Skeletal muscle cell (primary cell): ENCODE data around the gene CROCC2.

ENCODE experiments used
- DNase-seq: peaks from one replicate; pipeline ENCODE4 v3.0.0-alpha.2; 2010; ENCODE audit warnings: low read depth
- H3K4me3 ChIP-seq: 2 replicates; pipeline ENCODE4 v1.5.1; 2011; ENCODE audit warnings: low read depth, mild to moderate bottlenecking, control low read depth, low read length, moderate library complexity

The CROCC2 gene

DNA sequence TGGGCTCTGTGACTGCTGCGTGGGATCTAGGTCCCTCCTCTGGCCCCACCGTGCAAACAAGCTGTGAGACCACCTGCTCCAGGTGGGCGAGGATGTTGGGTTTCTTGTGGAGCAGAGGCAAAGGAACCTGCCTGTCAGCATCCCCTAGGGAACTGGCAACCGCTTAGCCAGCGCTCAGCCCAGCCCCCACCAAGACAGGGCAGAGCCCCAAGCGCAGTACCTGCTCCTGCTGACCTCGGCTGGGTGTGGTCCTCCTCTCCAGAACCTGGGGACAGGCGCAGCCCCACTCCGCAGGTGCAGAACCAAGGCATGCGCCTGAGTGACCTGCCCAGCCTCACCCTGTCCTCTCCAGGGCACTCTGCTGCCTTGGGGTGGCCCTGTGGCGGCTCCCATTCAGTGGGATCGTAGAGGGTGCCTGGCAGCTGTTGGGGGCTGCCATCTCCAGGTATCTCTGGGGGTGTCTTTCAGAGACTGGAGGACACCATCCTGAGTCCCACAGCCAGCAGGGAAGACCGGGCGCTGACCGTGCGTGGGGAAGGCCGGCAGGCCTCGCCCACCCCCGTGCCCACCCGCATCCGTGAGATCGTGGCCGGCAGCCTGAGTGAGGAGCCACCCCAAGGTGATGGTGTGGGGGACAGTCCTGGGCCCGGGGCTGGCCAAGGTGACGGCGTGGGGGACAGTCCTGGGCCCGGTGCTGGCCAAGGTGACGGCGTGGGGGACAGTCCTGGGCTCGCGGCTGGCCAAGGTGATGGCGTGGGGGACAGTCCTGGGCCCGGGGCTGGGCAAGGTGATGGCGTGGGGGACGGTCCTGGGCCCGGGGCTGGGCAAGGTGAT, 12.3 kb downstream of the CROCC2 start:
- no peak for DNase-seq
- no peak overlapping the region for H3K4me3 ChIP-seq

DNA sequence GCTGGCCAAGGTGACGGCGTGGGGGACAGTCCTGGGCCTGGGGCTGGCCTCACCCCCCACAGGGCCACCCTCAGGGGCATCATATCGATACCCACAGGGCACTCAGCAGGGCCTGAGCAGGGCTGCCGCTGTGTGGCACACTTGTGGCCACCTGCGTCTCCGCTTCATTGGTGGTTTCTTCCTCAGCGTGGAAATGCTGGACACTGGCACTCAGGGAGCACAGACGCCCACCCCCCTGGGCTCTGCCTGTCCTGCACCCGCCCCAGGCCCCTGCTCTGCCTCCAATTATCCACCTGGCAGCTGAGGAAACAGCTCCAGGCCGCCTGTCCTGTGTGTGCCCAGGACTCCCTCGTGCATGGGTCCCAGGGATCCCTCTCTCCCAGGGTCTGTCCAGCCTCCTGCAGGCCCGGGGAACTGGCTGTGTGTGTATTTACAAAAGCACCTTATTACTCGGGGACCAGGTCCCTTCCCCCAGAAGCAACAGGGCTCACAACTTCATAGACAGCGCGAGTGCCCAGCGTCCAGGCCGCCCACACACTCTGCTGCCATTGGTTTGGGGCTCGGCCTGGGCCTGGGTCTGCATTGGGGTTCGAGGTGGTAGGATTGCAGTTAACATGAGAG, 13.1 kb downstream of the CROCC2 start:
- no peak for DNase-seq
- no peak overlapping the region for H3K4me3 ChIP-seq

DNA sequence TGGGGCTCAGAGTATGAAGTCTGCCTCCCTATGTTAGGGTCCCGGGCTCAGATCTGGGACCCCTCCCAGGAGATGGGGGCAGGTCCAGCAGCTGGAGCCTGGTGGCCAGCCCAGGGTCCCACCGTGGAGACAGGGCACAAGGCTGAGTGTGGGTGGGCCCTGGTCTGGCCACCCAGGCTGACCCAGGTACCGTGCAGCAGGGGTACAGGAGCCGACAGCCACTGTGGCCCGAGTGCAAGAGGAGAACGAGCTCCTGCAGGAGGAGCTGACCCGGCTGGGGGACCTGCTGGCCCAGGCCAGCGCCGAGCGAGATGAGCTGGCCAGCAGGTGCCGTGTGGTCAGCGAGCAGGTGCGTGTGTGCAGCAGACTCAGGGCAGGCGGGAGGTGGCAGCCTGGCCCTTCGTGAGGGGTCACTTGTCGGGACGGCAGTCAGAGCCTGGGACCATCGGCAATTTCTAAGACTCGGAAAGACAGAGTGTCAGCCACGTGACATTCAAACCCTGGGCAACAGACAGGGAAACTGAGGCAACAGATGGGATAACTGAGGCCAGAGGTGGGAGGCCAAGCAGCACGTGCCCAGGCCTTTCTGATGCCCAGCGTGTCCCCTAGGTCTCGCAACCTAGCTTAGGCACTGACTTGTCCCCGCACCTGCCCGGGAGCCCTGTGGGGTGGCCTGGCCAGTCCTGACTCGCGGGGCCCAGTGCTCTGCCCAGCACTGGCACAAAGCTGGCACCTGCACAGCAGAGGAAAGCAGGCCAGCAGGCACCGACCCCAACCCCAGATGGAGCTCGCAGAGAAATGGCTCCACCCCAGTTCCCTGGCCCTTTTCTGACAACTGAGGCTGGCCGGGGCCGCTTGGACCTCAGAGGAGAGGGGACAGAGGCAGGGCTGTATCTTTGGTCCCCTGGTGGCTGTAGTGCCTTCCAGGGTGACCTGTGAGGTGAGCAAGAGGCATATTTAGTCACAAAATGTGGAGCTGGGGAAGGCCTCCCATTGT, 13.9 kb downstream of the CROCC2 start:
- no peak for DNase-seq

DNA sequence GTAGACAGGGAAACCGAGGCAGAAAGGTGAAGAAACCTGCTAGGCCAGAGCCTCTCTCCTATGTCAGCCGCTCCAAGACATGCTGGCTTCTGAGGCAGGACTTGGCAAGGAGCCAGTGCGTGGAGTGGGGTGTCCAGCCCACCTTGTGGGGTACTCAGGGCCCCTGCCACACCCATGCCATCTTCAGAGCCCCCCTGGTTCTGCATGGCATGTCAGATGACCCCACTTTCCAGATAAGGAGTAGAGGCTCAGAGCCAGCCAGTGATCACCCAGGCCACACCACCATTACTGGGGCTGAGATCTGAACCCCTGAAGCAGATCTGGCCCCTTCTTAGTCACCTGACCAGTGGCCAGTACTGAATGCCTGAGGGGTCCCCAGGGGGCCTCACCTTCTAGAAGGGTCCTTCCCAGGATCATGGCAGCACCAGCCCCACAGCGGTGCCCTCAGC, 14.7 kb downstream of the CROCC2 start:
- DNase-seq: no peak
- no peak overlapping the region for H3K4me3 ChIP-seq

More for the DNA sequence above, 13.9 kb downstream of the CROCC2 start:
- H3K4me3 ChIP-seq: no peak overlapping the region

DNA sequence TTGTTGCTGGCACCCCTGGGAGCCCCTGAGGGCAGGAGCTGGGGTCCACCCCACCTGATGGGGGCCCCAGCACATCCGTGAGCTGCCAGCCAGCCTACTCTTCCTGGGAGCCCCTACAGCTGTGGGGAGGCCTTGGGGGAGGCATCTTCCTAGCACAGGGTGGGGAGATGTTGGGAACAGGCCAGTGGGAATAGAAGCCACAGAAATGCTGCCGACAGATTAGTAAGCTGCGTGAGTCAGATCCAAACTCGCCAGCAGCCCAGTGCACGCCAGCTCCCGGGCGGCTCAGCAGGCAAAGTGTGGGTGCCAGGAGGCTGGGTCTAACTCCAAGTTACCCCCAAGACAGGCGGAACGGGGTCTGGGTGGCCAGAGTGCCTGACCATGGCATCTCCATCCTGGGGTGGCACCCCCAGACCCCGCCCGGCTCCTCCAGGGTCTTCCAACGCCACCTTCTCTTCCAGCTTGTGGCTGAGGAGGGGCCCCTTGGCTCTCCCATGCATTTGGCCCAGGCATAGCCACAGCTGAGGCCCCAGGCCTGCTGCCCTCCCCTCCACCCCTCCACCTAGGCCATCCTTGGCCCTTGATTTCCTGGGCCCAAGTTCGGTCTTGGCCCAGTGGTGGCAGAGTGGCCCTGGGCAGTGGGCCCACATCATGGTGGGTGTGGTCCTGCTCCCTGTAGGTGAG, 15.3 kb downstream of the CROCC2 start:
- H3K4me3 ChIP-seq: no peak overlapping the region
- DNase-seq: peak; percentile 86

DNA sequence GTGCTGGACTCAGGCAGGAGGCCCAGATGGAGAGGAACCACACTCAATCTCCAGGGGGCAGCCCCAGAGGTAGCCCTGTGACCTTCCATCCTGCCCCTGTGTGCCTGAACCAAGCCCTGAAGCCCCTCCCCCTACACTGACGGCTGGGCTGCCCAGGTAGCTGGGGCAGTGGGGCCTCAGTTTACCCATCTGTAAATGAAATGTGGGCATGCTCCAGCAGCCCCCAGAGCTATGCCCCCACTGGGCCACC, 15.8 kb downstream of the CROCC2 start:
- H3K4me3 ChIP-seq: no peak overlapping the region
- DNase-seq: no peak

DNA sequence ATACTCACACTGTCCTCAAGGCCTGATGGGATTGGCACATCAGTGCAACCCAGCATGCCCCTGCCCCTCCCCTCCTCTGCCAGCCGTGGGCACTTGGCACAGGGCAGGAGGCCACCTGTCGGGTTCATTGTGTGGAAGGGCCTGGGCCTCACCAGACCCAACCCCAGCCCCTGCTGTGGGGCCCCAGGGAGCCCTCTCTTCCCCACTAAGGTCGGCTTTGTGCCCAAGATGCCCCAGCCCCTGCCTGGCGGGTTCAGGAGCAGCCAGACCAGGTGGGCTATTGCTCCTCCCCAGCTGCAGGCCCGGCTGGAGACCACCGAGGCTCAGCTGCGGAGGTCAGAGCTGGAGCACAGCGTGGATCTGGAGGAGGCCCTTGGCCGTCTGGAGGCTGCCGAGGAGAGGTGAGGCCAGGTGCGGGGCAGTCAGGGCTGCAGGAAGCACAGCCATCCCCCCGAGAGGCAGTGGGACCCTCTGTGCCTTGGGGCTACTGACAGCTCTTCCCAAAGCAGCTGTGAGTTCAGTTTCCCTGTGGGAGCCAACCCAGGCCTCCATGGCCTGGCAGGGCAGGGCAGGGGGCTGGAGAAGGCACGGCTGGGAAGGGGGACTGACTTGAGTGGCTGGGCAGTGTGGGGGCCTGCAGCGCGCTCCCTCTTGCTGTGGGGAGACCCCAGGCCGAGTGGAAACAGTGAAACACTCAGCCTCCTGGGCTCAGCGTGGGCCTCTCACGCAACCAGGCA, 16.3 kb downstream of the CROCC2 start:
- DNase-seq: no peak
- no peak overlapping the region for H3K4me3 ChIP-seq

DNA sequence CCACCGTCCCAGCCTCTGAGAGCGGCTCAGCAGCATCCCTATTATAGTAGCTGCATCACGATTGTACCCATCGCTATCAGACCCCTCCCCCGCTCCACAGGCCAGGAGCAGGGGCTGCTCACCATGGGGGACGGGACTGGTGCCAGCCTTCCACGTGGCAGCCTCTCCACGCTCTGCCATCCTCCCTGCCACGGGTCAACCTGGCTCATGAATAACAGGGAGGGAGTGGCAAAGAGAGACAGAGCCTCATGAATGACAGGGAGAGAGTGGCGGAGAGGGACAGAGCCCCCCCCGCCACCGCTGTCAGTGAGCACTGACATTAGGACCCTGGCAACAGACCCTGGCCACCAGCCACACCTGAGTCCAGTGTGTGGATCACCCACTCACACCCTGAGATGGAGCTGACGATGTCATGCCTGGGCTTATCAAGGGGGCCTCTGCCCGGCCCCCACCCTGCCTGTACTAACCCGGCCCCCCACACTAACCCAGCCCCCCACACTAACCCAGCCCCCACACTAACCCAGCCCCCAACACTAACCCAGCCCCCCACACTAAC, 16.9 kb downstream of the CROCC2 start:
- DNase-seq: no peak
- no peak overlapping the region for H3K4me3 ChIP-seq

DNA sequence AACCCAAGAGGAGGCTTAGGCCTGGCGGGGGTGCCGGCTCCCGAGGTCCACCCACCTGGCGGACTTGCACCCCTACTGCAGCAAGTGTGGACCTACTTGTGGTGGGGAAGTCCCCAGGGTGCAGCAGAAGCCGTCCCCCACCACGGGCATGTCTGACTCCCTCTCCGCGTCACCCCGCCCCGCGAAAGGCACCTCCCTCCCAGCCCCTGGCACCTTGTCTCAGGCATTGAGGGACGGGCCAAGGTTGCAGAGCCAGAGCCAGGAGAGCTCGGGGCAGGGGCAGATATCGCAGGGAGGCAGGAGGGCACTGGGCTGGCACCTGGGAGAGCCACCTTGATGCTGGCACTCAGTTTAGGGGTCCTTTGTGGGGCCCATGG, 19.0 kb downstream of the CROCC2 start:
- no peak overlapping the region for H3K4me3 ChIP-seq
- no peak for DNase-seq

DNA sequence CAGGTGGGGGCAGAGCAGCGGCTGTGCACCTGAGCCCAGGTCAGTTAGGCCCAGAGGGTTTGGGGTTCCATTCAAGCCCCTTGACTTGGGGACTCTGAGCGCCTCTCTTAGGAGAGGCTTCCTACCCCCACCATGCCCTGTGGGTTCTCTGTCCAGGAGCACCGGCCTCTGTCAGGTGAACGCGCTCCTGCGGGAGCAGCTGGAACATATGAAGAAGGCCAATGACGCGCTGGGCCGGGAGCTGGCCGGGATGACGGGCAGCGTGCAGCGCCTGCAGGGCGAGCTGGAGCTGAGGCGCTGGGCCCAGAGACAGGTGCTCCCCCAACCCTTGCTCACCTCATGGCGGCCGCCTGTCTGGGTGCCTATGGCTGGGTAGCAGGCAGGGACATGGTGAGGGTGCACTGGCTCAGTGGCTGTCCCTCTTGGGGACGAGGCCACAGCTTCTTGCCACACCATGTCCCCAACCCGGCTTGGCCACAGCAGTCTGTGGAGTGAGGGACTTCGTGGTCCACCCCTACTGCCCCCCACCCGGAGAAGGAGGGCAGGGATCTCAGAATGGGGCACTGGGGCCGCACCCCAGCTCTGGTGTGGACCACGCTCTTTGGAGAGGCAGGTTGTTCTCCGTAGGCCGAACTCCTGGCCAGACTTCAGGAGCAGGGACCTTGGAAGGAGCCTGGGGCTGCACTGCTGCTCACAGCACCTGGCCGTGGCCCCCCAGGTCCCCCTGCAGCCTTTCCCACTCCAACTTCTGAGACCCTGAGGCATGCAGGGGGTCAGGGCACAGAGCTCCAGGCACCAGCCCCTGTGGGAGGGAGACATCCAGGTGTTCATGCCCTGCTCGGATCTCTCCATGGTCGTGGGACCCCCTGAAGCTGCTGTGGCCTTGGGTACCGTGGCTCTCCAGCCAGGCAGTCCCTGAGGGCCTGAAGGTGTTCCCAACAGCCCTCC, 19.7 kb downstream of the CROCC2 start:
- no peak for DNase-seq
- no peak overlapping the region for H3K4me3 ChIP-seq

DNA sequence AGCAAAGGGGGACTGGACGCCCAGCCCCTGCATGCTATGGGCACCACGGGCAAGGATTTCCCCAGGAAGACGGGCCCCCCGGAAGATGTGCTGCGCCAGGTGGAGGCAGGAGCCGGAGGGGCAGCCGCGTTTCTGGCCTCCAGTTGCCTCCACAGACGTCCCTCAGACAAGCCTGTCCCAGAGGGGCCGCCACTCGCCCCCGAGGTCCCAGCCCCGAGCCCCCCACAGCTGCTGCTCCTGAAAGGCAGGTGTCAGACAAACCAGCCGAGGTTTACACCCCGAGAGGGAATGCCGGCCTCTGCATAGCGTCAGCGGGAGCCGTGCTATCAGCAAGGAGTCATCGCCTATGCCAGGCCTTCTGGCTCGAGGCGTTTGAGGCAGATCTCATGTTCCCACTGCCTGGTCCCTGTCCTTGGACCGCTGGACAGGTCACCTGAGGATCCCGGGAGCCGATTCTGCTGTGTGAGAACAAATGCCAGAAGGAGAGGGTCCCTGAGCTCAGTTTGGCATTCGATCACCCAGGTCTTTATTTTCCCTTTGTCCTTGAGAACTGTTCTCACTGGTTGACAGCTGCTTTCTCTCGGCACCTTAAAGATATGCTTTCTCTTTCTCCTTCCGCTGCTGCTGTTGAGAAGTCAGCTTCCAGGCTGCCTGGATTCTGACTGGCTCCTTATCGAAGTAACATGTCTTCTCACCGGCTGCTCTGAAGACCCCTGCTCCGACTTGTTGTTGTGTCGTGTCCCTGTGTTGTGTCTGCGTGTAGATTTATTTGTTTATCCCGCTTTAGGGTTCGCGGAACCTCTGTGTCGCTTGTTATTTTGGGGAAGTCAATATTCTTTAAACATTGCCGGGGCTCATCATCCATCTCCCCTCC, 20.6 kb downstream of the CROCC2 start:
- no peak overlapping the region for H3K4me3 ChIP-seq
- DNase-seq: no peak

DNA sequence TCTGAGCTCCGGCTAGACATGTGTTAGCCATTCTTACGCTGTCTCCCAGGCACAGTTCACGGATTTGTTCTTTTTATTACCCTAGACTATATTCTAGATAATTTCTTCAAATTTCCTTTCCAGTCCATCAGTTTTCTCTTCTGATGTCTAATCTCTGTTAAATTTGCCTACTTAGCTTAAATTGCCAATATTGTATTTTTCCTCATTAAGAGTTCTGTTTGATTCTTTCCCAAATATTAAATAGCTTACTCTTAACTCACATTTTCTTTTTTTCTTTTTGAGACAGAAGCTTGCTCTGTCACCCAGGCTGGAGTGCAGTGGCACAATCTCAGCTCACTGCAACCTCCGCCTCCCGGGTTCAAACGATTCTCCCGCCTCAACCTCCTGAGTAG, 21.2 kb downstream of the CROCC2 start:
- no peak overlapping the region for H3K4me3 ChIP-seq
- no peak for DNase-seq

DNA sequence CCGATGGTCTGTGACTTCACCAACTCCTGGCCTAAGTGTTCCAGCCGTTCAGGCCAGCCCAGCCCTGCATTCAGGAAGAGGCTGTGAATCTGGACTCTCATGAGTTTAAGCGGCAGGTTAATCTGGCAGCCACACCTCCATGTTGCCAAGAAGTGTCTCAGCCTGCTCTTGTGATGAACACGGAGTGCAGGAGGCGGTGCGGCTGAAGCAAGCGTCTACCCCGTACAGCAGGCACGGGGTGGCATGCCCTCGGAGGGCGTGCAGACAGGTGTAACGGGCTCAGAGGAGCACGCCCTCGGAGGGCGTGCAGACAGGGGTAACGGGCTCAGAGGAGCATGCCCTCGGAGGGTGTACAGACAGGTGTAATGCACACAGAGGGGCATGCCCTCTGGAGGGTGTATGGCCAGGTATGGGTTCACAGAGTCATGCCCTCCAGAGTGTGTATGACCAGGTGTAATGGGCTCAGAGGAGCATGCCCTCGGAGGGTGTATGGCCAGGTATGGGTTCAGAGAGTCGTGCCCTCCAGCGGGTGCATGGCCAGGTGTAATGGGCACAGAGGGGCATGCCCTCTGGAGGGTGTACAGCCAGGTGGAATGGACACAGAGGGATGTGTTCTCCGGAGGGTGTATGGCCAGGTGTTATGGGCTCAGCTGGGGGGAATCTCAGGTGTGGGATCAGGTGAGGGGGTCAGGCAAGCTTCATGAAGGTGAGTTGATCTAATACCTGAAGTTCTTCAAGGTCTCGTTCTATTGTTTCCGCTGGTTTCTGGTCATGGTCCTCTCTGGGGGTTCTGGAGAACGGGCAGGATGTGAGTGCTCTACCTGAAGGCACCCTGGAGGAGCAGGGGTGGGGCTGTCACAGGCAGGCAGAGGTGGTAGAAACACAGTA, 22.6 kb downstream of the CROCC2 start:
- no peak for DNase-seq

DNA sequence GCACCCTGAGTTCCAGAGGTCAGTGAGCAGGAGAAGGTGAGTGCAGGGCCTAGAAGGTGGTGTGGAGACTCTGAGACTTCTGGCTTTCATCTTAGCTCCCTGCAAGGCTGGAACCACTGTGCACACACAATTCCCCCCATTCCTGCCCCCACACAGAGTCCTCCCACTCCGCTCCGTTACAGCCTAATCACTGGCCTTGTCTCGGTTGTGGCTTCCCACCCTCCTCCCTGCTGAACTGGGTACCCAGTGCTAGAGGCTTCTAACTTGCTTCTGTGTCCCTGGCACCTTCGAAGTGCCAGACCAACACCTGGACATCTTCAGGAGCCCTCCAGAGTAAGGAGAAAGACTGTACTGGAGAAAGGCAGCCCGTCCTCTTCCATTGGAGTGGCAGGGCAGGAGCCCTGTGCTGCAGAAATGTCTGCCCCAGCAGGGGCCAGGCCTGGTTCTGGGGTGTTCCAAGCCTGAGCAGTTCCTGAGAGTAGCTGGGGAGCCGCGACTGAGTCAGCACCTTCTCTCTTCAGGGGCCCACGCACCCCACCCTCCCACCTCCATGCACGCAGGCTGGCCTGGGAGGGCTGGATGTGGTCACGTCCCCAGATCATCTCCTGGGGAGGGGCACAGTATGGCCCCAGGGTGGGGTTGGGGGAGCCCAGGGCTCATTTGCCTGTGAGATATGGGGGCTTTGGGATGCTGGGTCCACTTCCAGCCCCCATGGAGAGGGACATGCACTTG, 23.4 kb downstream of the CROCC2 start:
- DNase-seq: no peak
- H3K4me3 ChIP-seq: no peak overlapping the region

More for the DNA sequence above, 22.6 kb downstream of the CROCC2 start:
- H3K4me3 ChIP-seq: no peak overlapping the region

DNA sequence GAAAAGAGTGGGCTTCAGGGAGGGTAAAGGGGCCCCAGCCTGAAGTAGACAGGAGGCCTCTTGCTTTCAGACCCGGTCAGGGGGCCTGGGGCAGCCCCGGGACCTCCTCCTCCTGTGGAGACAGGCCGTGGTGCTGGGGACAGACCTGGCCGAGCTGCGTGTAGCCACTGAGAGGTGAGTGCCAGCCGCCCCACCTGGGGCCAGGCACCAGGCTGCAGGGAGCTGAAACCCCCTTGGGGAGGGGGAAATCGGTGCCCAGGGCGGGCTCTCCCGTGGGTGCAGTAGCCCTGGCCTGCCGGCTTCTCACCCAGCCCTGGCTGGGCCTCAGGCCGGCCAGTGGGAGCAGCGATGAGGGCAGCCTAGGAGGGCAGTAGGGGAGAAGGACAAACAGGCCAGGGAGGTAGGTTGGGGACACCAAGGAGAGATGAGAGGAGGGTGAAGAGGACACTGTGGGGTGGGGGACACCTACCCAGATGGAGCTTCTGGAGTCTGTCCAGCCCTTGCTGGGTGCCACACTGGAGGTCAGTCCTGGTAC, 24.0 kb downstream of the CROCC2 start:
- H3K4me3 ChIP-seq: no peak overlapping the region
- no peak for DNase-seq
